ENCODE measurements around the gene GPC5.
A peak's percentile ranks its signal among the peaks of the same experiment; 100 is the strongest.
"Not testable (repeated sequence)": the region's sequence is repeated elsewhere in the genome, so short reads cannot be mapped to it uniquely, and the experiment has no call there.

The GPC5 gene

DNA sequence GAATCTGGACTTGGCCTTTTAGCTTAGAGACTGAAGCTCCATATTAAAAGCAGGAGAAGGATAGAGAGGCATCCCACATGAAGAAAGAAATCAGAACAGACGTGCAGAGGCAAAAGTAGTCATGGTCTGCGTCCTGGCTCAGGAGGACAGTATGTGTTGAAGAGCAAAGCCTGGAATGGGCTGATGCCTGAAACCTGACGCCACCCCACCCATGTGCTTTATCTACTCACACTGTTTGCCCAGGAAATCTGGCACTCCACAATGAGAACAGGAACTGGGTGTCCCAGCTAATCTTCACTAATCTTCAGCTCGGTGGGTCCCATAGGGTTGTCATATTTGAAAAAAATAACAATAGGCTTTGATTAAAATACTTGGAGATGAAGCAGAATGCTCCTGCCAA, 1279.2 kb downstream of the GPC5 start:
- Histone ChIP-seq H3K27ac (no peak overlapping the region), H3K4me3 (no peak overlapping the region)
- no peak for DNase-seq (ENCODE audit: low spot score)
- TF ChIP-seq, protein P1, sequence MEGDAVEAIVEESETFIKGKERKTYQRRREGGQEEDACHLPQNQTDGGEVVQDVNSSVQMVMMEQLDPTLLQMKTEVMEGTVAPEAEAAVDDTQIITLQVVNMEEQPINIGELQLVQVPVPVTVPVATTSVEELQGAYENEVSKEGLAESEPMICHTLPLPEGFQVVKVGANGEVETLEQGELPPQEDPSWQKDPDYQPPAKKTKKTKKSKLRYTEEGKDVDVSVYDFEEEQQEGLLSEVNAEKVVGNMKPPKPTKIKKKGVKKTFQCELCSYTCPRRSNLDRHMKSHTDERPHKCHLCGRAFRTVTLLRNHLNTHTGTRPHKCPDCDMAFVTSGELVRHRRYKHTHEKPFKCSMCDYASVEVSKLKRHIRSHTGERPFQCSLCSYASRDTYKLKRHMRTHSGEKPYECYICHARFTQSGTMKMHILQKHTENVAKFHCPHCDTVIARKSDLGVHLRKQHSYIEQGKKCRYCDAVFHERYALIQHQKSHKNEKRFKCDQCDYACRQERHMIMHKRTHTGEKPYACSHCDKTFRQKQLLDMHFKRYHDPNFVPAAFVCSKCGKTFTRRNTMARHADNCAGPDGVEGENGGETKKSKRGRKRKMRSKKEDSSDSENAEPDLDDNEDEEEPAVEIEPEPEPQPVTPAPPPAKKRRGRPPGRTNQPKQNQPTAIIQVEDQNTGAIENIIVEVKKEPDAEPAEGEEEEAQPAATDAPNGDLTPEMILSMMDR (IDR thresholded peaks at IDR 0.05), result no peak

DNA sequence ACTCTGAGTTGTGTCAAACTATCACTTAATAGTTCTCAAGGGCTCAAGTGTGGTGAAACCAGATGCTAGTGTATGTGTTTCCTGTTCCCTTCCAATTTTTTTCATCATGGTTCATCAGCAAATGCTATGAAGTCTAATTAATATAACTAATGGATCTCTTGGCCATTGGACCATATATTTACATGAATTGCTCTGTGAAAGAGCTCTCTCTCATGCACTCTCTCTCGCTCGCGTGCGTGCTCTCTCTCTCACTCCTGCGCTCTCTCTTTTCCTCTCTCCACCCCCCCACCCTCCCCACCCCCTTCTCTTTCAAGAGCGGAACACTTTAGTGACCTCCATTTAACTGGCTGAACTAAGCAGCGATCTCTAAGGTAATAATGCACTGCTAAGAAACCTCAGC, 1281.2 kb downstream of the GPC5 start:
- TF ChIP-seq, protein P1 (IDR thresholded peaks at IDR 0.05), result no peak
- Histone ChIP-seq H3K4me3 (no peak overlapping the region), H3K27ac (no peak overlapping the region)
- DNase-seq (ENCODE audit: low spot score), result no peak

DNA sequence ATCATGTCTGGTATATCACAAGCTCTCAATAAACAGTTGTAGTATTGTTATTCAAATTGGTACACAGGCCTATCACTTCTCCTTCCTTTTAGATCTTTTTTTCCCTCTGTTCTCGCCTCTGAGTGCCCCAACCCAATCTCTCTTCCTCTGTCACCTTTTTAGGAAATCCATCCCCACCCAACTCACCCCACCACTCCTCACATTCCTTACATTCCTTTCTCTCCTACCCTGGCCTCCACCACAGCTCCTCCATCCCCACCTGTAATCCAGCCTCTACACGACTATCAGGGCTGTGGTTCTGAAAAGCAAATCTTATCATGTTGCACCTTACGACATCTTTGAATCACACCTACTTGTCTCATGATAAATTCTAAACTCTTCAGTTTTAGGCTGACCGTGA, 1282.8 kb downstream of the GPC5 start:
- H3K27ac ChIP-seq, result no peak overlapping the region
- TF ChIP-seq, protein P1 (IDR thresholded peaks at IDR 0.05), result no peak
- no peak for DNase-seq (ENCODE audit: low spot score)
- no peak overlapping the region for H3K4me3 ChIP-seq

DNA sequence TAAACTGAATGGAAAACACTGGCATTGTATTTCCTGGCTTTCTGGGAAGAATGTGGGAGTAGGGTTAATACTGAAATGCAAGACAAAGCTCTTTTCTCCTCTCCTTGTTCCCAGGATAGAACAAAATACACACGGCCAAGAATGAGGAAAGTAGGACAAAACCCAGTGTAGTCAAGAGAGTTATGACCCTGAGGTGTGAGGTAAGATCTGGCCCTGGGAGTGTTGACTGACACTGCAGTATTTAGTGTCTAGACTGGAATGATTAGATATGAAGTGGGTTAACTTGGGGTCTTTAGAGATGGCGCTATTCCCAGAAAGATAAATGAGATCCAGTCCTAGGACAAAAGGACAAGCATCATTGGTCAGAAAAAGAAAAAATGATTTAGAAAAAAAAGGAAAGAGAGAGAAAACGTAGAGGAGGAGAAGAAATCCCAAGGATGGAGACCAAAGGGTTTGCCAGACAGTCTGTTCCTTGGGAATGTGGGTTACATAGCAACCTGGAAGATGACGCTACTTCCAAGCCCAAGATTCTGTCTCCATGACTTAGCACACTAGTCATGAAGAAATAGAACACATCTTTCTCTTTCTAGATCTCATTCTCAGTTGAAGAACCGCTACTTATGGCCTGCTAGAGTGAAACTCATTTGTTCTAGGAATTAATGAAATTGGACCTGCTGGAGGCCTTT, 1284.6 kb downstream of the GPC5 start:
- DNase-seq (ENCODE audit: low spot score), result no peak
- Histone ChIP-seq H3K27ac (no peak overlapping the region), H3K4me3 (no peak overlapping the region)
- TF ChIP-seq, protein P1 (IDR thresholded peaks at IDR 0.05), result no peak

DNA sequence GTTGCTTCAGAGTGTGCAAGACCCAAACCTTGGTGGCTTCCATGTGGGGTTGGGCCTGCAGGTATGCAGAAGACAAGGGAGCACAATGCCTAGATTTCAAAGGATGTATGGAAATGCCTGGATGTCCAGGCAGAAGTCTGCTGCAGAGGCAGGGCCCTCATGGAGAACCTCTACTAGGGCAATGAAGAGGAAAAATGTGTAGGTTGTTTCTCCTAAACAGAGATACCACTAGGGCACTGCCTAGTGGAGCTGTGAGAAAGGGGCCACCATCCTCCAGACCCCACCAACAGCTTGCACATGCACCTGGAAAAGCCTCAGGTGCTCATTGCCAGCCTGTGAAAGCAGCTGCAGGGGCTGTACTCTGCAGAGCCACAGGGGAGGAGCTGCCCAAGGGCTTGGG, 1295.6 kb downstream of the GPC5 start:
- H3K4me3 ChIP-seq, result no peak overlapping the region
- H3K27ac ChIP-seq, result no peak overlapping the region
- no peak for DNase-seq (ENCODE audit: low spot score)
- TF ChIP-seq, protein P1 (IDR thresholded peaks at IDR 0.05), result no peak

DNA sequence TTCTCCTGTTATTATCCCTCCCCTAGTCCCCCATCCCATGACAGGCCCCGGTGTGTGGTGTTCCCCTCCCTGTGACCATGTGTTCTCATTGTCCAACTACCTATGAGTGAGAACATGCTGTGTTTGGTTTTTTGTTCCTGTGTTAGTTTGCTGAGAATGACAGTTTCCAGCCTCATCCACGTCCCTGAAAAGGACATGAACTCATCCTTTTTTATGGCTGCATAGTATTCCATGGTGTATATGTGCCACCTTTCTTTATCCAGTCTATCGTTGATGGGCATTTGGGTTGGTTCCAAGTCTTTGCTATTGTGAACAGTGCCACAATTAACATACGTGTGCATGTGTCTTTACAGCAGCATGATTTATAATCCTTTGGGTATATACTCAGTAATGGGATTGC, 1297.4 kb downstream of the GPC5 start:
- DNase-seq (ENCODE audit: low spot score); H3K27ac ChIP-seq; H3K4me3 ChIP-seq: not testable (repeated sequence)

DNA sequence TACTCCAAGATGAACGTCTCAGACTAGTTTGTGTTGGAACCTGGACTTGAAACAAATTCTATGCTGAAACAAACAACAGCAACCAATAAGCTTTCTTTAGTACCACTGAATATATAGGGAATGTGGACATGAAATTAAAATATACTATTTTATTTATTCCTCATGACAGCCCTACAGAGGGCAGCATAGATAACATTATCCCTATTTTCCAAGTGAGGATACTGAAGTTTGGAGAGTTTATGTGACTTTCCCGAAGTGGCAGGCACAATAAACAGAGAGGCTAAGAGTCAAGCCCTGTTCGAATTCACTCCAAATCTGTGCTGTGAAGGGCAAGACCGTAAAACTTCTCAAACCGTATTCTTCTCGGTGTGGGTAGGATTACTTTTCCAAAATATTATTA, 1318.3 kb downstream of the GPC5 start:
- TF ChIP-seq, protein P1 (IDR thresholded peaks at IDR 0.05), result peak; percentile 24
- no peak overlapping the region for H3K27ac ChIP-seq
- peak overlapping the region; percentile 43 for H3K4me3 ChIP-seq
- no peak for DNase-seq (ENCODE audit: low spot score)
